SK-N-SH (cell line): ENCODE measurements around the gene TCAF1. TPM values are rescaled to one million over a fixed set of nuclear protein-coding genes. Genes with fewer than 3 reads are reported as not detected.

Source experiments
- CTCF ChIA-PET: fragments of 300-600, 350-600 bp; formaldehyde crosslinking; extraction: SDS; loops from one replicate; lab custom pipeline; 2021; lab: Yijun Ruan, JAX
- POLR2A ChIA-PET: fragments of 350-600 bp; sonication (Branson Sonifier 250); formaldehyde crosslinking; extraction: SDS; loops from one replicate; lab custom pipeline; 2020; ENCODE audit warnings: antibody characterized with exemption, inconsistent platforms; lab: Yijun Ruan, JAX
- DNase-seq: peaks from one replicate; pipeline ENCODE4 v3.0.0; 2012
- H2AFZ ChIP-seq: fragments of 200-600 bp; sonication (generic); 2 replicates; pipeline ENCODE4 v1.8.1; 2016; ENCODE audit warnings: antibody characterized with exemption, mild to moderate bottlenecking, low read depth
- H3F3A ChIP-seq: fragments of 200-600 bp; sonication (generic); replicated peaks from 2 replicates; pipeline ENCODE3; 2016; ENCODE audit warnings: antibody characterized with exemption, mild to moderate bottlenecking; ENCODE audit not compliant: insufficient read depth
- H3K27ac ChIP-seq, 2 experiments: fragments of 200-500 bp in 1 of 2; fragments of 200-600 bp in 1 of 2; sonication (Bioruptor generic) in 1 of 2; sonication (generic), shearing (Covaris generic) in 1 of 2; 2 replicates each; pipeline versions ENCODE4 v1.5.1 to v1.6.1; 2014 to 2016; ENCODE audit warnings: low read depth in 2 of 2, inconsistent platforms in 1 of 2, low read length in 1 of 2, mild to moderate bottlenecking in 1 of 2, mixed read lengths in 1 of 2
- H3K27me3 ChIP-seq: fragments of 200-600 bp; sonication (generic), shearing (Covaris generic); 2 replicates; pipeline ENCODE4 v1.6.1; 2016; ENCODE audit warnings: mixed run types; ENCODE audit not compliant: insufficient read depth
- H3K36me3 ChIP-seq, 2 experiments: fragments of 200-500 bp in 1 of 2; fragments of 200-600 bp in 1 of 2; sonication (Bioruptor generic) in 1 of 2; sonication (generic) in 1 of 2; replicated peaks in 1 of 2; 2 replicates each; pipeline versions ENCODE3 to v1.5.1; 2014 to 2016; ENCODE audit warnings: low read length in 1 of 2, mild to moderate bottlenecking in 1 of 2; ENCODE audit not compliant: insufficient read depth in 2 of 2, control insufficient read depth in 1 of 2
- H3K4me1 ChIP-seq, 2 experiments: fragments of 200-500 bp in 1 of 2; fragments of 200-600 bp in 1 of 2; sonication (Bioruptor generic) in 1 of 2; sonication (generic), shearing (Covaris generic) in 1 of 2; 2 replicates each; pipeline versions ENCODE4 v1.5.1 to v1.6.1; 2014 to 2016; ENCODE audit warnings: low read depth in 1 of 2, low read length in 1 of 2, mixed run types in 1 of 2; ENCODE audit not compliant: insufficient read depth in 2 of 2, control insufficient read depth in 1 of 2
- H3K4me2 ChIP-seq: fragments of 200-600 bp; sonication (generic), shearing (Covaris generic); 2 replicates; pipeline ENCODE4 v1.6.1; 2017; ENCODE audit warnings: mixed run types
- H3K4me3 ChIP-seq, 2 experiments: fragments of 200-500 bp in 1 of 2; fragments of 200-600 bp in 1 of 2; sonication (Bioruptor generic) in 1 of 2; sonication (generic), shearing (Covaris generic) in 1 of 2; 2 replicates each; pipeline versions ENCODE4 v1.5.1 to v1.8.1; 2014 to 2016; ENCODE audit warnings: low read depth in 2 of 2, inconsistent platforms in 1 of 2, low read length in 1 of 2, mild to moderate bottlenecking in 1 of 2, mixed read lengths in 1 of 2, moderate library complexity in 1 of 2
- H3K79me2 ChIP-seq: fragments of 200-600 bp; sonication (generic); 2 replicates; pipeline ENCODE4 v1.8.1; 2017; ENCODE audit warnings: mild to moderate bottlenecking; ENCODE audit not compliant: insufficient read depth
- H3K9ac ChIP-seq: fragments of 200-600 bp; sonication (generic); 2 replicates; pipeline ENCODE4 v1.6.1; 2017; ENCODE audit warnings: mixed run types
- H3K9me2 ChIP-seq: fragments of 200-600 bp; sonication (generic); 2 replicates; pipeline ENCODE4 v1.6.1; 2017; ENCODE audit warnings: mixed run types
- H3K9me3 ChIP-seq: fragments of 200-600 bp; sonication (generic); 2 replicates; pipeline ENCODE4 v1.6.1; 2017; ENCODE audit warnings: mixed run types, mild to moderate bottlenecking, moderate library complexity
- H4K20me1 ChIP-seq: fragments of 200-600 bp; sonication (generic); 2 replicates; pipeline ENCODE4 v1.6.1; 2017; ENCODE audit warnings: mild to moderate bottlenecking, mixed run types; ENCODE audit not compliant: insufficient read depth
- CHD2 ChIP-seq: fragments of 150-350 bp; IDR thresholded peaks from 2 replicates; pipeline ENCODE4 v1.6.1; 2018; ENCODE audit warnings: low read length; ENCODE audit not compliant: partially characterized antibody
- CTCF ChIP-seq: fragments of 200-600 bp; sonication (generic); IDR thresholded peaks from 2 replicates; pipeline ENCODE4 v1.6.1; 2017; ENCODE audit warnings: antibody characterized with exemption, mild to moderate bottlenecking, moderate library complexity
- EP300 ChIP-seq, 2 experiments: IDR thresholded peaks; 2 replicates each; pipeline versions ENCODE4 v1.4.0 to v1.6.1; 2012; ENCODE audit warnings: borderline replicate concordance in 1 of 2, low read depth in 1 of 2, low read length in 1 of 2
- FOSL2 ChIP-seq: IDR thresholded peaks from 2 replicates; pipeline ENCODE4 v1.4.0; 2012; ENCODE audit warnings: low read depth, mild to moderate bottlenecking, moderate library complexity, borderline replicate concordance
- FOXM1 ChIP-seq: IDR thresholded peaks from 2 replicates; pipeline ENCODE4 v1.4.0; 2012; ENCODE audit warnings: low read depth, mild to moderate bottlenecking
- IRF3 ChIP-seq: fragments of 150-350 bp; IDR thresholded peaks from 2 replicates; pipeline ENCODE4 v1.6.1; 2016; ENCODE audit warnings: mild to moderate bottlenecking, low read depth, low read length
- PBX3 ChIP-seq: IDR thresholded peaks from 2 replicates; pipeline ENCODE4; 2012
- POLR2AphosphoS5 ChIP-seq: IDR thresholded peaks from 2 replicates; pipeline ENCODE4 v1.6.1; 2012; ENCODE audit warnings: low read depth, low read length
- REST ChIP-seq: IDR thresholded peaks from 2 replicates; pipeline ENCODE4 v1.6.1; 2012; ENCODE audit warnings: mild to moderate bottlenecking, low read depth, low read length, moderate library complexity
- SIN3A ChIP-seq: IDR thresholded peaks from 2 replicates; pipeline ENCODE4 v1.6.1; 2012; ENCODE audit warnings: low read depth, mild to moderate bottlenecking, low read length, moderate library complexity, borderline replicate concordance
- TAF1 ChIP-seq: IDR thresholded peaks from 2 replicates; pipeline ENCODE4 v1.6.1; 2012; ENCODE audit warnings: low read depth, mild to moderate bottlenecking, low read length, moderate library complexity, borderline replicate concordance
- USF1 ChIP-seq: IDR thresholded peaks from 2 replicates; pipeline ENCODE4 v1.4.0; 2012; ENCODE audit warnings: low read depth, borderline replicate concordance
- USF2 ChIP-seq: fragments of 150-350 bp; IDR thresholded peaks from 2 replicates; pipeline ENCODE4 v1.6.1; 2017; ENCODE audit warnings: antibody characterized with exemption, low read length, low read depth, borderline replicate concordance
- ZBTB33 ChIP-seq: IDR thresholded peaks from 2 replicates; pipeline ENCODE4 v1.4.0; 2012; ENCODE audit warnings: low read depth, borderline replicate concordance
- WGBS: methylation state at CpG from one replicate; pipeline ENCODE4 v1.1.6; 2017; ENCODE audit warnings: low lambda C conversion rate; 5-methylcytosine and 5-hydroxymethylcytosine counted together
- polyA plus RNA-seq, 3 experiments: library from polyadenylated mRNA; depleted of rRNA; stranded (reverse); fragments of >200 nt; gene quantifications; 2 replicates each; pipeline ENCODE4 v1.2.3, GENCODE V29; 2012

The TCAF1 gene
- polyA plus RNA-seq, 1 of the 3 experiments (the other 2 are of a cell fraction) = 59.0 TPM

- H3K4me1 ChIP-seq = no peaks in the 10 kb centered on the region
- no peak overlapping the region for H3K4me2 ChIP-seq
- peaks cover 26 to 39% of the 10 kb centered on the region in 2 experiments for H3K36me3 ChIP-seq
- no peak overlapping the region for H3K9ac ChIP-seq
- TF ChIP-seq PBX3 = no peak
- no peak for TF ChIP-seq ZBTB33
- TF ChIP-seq FOSL2 = no peak
- no peak for TF ChIP-seq SIN3A
- no peak for TF ChIP-seq IRF3
- TF ChIP-seq TAF1 = no peak
- TF ChIP-seq CHD2 = no peak
- TF ChIP-seq FOXM1 = no peak
- no peak for TF ChIP-seq REST
- TF ChIP-seq EP300 (IDR thresholded peaks at IDR 0.05; ENCODE audit: borderline replicate concordance in 1 of 2, low read depth in 1 of 2, low read length in 1 of 2) = no peak
- no peak for TF ChIP-seq POLR2AphosphoS5
- TF ChIP-seq CTCF = no peak
- TF ChIP-seq USF2 = no peak
- no peak for TF ChIP-seq USF1
- ChIA-PET POLR2A (no interaction called here), CTCF (interaction anchor here (1.0 kb wide), 1 partner anchor 30 kb away, joined by 3 read pairs; no protein-coding TSS in a partner anchor)
- peaks cover 33% of the 10 kb centered on the region for H3K9me3 ChIP-seq
- no peak overlapping the region for H2AFZ ChIP-seq
- no peak overlapping the region for H3K4me3 ChIP-seq
- H3K27me3 ChIP-seq = no peaks in the 10 kb centered on the region
- H3K79me2 ChIP-seq = no peaks in the 10 kb centered on the region
- H3K9me2 ChIP-seq = 0 out of 2 replicates have a peak, but pooled peaks cover 6% of the 10 kb centered on the region
- no peak for DNase-seq
- H4K20me1 ChIP-seq = no peaks in the 10 kb centered on the region
- H3F3A ChIP-seq = peaks cover 15% of the 10 kb centered on the region
- H3K27ac ChIP-seq = no peak overlapping the region
- WGBS = 73% methylated on average over 2 of the region's 2 CpGs
Observed at GRCh38 chr7:143850682-143851081, 51.3 kb downstream of the TCAF1 start.
